Stomach (tissue), 4 donors: Measurements from ENCODE around the gene PSMB3.

ENCODE experiments used
- CTCF ChIP-seq, 7 experiments: fragments of 450-650 bp in 4 of 7; fragments of 200-600 bp in 3 of 7; sonication (generic) in 3 of 7; IDR thresholded peaks; one replicate each; pipeline ENCODE4 v1.5.1; 2016 to 2019; ENCODE audit warnings: antibody characterized with exemption in 7 of 7, control low read depth in 2 of 7, mild to moderate bottlenecking in 1 of 7
- EP300 ChIP-seq: sonication (generic); formaldehyde crosslinking; IDR thresholded peaks from one replicate; pipeline ENCODE4 v1.6.1; 2017; ENCODE audit warnings: antibody characterized with exemption
- POLR2A ChIP-seq, 4 donors: fragments of 450-650 bp; IDR thresholded peaks; one replicate each; pipeline ENCODE4 v1.6.1; 2016; ENCODE audit warnings: antibody characterized with exemption in 4 of 4, control low read depth in 2 of 4, mild to moderate bottlenecking in 1 of 4, moderate library complexity in 1 of 4
- POLR2AphosphoS5 ChIP-seq, 3 donors: sonication (generic); formaldehyde crosslinking; IDR thresholded peaks; one replicate each; pipeline ENCODE4 v1.6.1; 2016; ENCODE audit warnings: antibody characterized with exemption in 3 of 3

- TF ChIP-seq CTCF (IDR thresholded peaks at IDR 0.05): no peak
- no peak for TF ChIP-seq POLR2AphosphoS5 (IDR thresholded peaks at IDR 0.05)
- TF ChIP-seq POLR2A (IDR thresholded peaks at IDR 0.05): no peak
- no peak for TF ChIP-seq EP300
These were observed 13.8 kb downstream of the PSMB3 start for GRCh38 chr17:38766341-38766740.
